SK-N-SH (cell line): ENCODE results near the gene FRAS1. TPM values are rescaled to one million over a fixed set of nuclear protein-coding genes. Genes with fewer than 3 reads are reported as not detected.

Experiments
- CTCF ChIA-PET: fragments of 300-600, 350-600 bp; formaldehyde crosslinking; extraction: SDS; loops from one replicate; lab custom pipeline; 2021; lab: Yijun Ruan, JAX
- POLR2A ChIA-PET: fragments of 350-600 bp; sonication (Branson Sonifier 250); formaldehyde crosslinking; extraction: SDS; loops from one replicate; lab custom pipeline; 2020; ENCODE audit warnings: antibody characterized with exemption, inconsistent platforms; lab: Yijun Ruan, JAX
- DNase-seq: peaks from one replicate; pipeline ENCODE4 v3.0.0; 2012
- H2AFZ ChIP-seq: fragments of 200-600 bp; sonication (generic); 2 replicates; pipeline ENCODE4 v1.8.1; 2016; ENCODE audit warnings: antibody characterized with exemption, mild to moderate bottlenecking, low read depth
- H3F3A ChIP-seq: fragments of 200-600 bp; sonication (generic); replicated peaks from 2 replicates; pipeline ENCODE3; 2016; ENCODE audit warnings: antibody characterized with exemption, mild to moderate bottlenecking; ENCODE audit not compliant: insufficient read depth
- H3K27ac ChIP-seq, 2 experiments: fragments of 200-500 bp in 1 of 2; fragments of 200-600 bp in 1 of 2; sonication (Bioruptor generic) in 1 of 2; sonication (generic), shearing (Covaris generic) in 1 of 2; 2 replicates each; pipeline versions ENCODE4 v1.5.1 to v1.6.1; 2014 to 2016; ENCODE audit warnings: low read depth in 2 of 2, inconsistent platforms in 1 of 2, low read length in 1 of 2, mild to moderate bottlenecking in 1 of 2, mixed read lengths in 1 of 2
- H3K27me3 ChIP-seq: fragments of 200-600 bp; sonication (generic), shearing (Covaris generic); 2 replicates; pipeline ENCODE4 v1.6.1; 2016; ENCODE audit warnings: mixed run types; ENCODE audit not compliant: insufficient read depth
- H3K36me3 ChIP-seq, 2 experiments: fragments of 200-500 bp in 1 of 2; fragments of 200-600 bp in 1 of 2; sonication (Bioruptor generic) in 1 of 2; sonication (generic) in 1 of 2; replicated peaks in 1 of 2; 2 replicates each; pipeline versions ENCODE3 to v1.5.1; 2014 to 2016; ENCODE audit warnings: low read length in 1 of 2, mild to moderate bottlenecking in 1 of 2; ENCODE audit not compliant: insufficient read depth in 2 of 2, control insufficient read depth in 1 of 2
- H3K4me1 ChIP-seq, 2 experiments: fragments of 200-500 bp in 1 of 2; fragments of 200-600 bp in 1 of 2; sonication (Bioruptor generic) in 1 of 2; sonication (generic), shearing (Covaris generic) in 1 of 2; 2 replicates each; pipeline versions ENCODE4 v1.5.1 to v1.6.1; 2014 to 2016; ENCODE audit warnings: low read depth in 1 of 2, low read length in 1 of 2, mixed run types in 1 of 2; ENCODE audit not compliant: insufficient read depth in 2 of 2, control insufficient read depth in 1 of 2
- H3K4me2 ChIP-seq: fragments of 200-600 bp; sonication (generic), shearing (Covaris generic); 2 replicates; pipeline ENCODE4 v1.6.1; 2017; ENCODE audit warnings: mixed run types
- H3K4me3 ChIP-seq, 2 experiments: fragments of 200-500 bp in 1 of 2; fragments of 200-600 bp in 1 of 2; sonication (Bioruptor generic) in 1 of 2; sonication (generic), shearing (Covaris generic) in 1 of 2; 2 replicates each; pipeline versions ENCODE4 v1.5.1 to v1.8.1; 2014 to 2016; ENCODE audit warnings: low read depth in 2 of 2, inconsistent platforms in 1 of 2, low read length in 1 of 2, mild to moderate bottlenecking in 1 of 2, mixed read lengths in 1 of 2, moderate library complexity in 1 of 2
- H3K79me2 ChIP-seq: fragments of 200-600 bp; sonication (generic); 2 replicates; pipeline ENCODE4 v1.8.1; 2017; ENCODE audit warnings: mild to moderate bottlenecking; ENCODE audit not compliant: insufficient read depth
- H3K9ac ChIP-seq: fragments of 200-600 bp; sonication (generic); 2 replicates; pipeline ENCODE4 v1.6.1; 2017; ENCODE audit warnings: mixed run types
- H3K9me2 ChIP-seq: fragments of 200-600 bp; sonication (generic); 2 replicates; pipeline ENCODE4 v1.6.1; 2017; ENCODE audit warnings: mixed run types
- H3K9me3 ChIP-seq: fragments of 200-600 bp; sonication (generic); 2 replicates; pipeline ENCODE4 v1.6.1; 2017; ENCODE audit warnings: mixed run types, mild to moderate bottlenecking, moderate library complexity
- H4K20me1 ChIP-seq: fragments of 200-600 bp; sonication (generic); 2 replicates; pipeline ENCODE4 v1.6.1; 2017; ENCODE audit warnings: mild to moderate bottlenecking, mixed run types; ENCODE audit not compliant: insufficient read depth
- ELF1 ChIP-seq: IDR thresholded peaks from 2 replicates; pipeline ENCODE4 v1.4.0; 2012
- EZH2phosphoT487 ChIP-seq: fragments of 200-600 bp; sonication (generic); IDR thresholded peaks from 2 replicates; pipeline ENCODE4 v1.6.1; 2017; ENCODE audit warnings: low read depth, mixed run types, mild to moderate bottlenecking, antibody characterized with exemption, moderate library complexity, borderline replicate concordance
- FOXM1 ChIP-seq: IDR thresholded peaks from 2 replicates; pipeline ENCODE4 v1.4.0; 2012; ENCODE audit warnings: low read depth, mild to moderate bottlenecking
- GABPA ChIP-seq: IDR thresholded peaks from 2 replicates; pipeline ENCODE4 v1.4.0; 2012; ENCODE audit warnings: low read depth, mild to moderate bottlenecking
- JUND ChIP-seq: IDR thresholded peaks from 2 replicates; pipeline ENCODE4 v1.4.0; 2012
- NFIC ChIP-seq: IDR thresholded peaks from 2 replicates; pipeline ENCODE4 v1.4.0; 2012; ENCODE audit warnings: borderline replicate concordance
- NRF1 ChIP-seq: IDR thresholded peaks from 2 replicates; pipeline ENCODE4 v1.6.1; 2012; ENCODE audit warnings: low read depth, mild to moderate bottlenecking, low read length
- POLR2AphosphoS5 ChIP-seq: IDR thresholded peaks from 2 replicates; pipeline ENCODE4 v1.6.1; 2012; ENCODE audit warnings: low read depth, low read length
- RAD21 ChIP-seq: IDR thresholded peaks from 2 replicates; pipeline ENCODE4 v1.6.1; 2012; ENCODE audit warnings: mild to moderate bottlenecking, low read length
- REST ChIP-seq: IDR thresholded peaks from 2 replicates; pipeline ENCODE4 v1.6.1; 2012; ENCODE audit warnings: mild to moderate bottlenecking, low read depth, low read length, moderate library complexity
- RFX5 ChIP-seq: IDR thresholded peaks from 2 replicates; pipeline ENCODE4 v1.6.1; 2012; ENCODE audit warnings: mild to moderate bottlenecking, improper control_type of control experiment, low read length
- RXRA ChIP-seq: IDR thresholded peaks from 2 replicates; pipeline ENCODE4 v1.4.0; 2012; ENCODE audit warnings: low read depth, mild to moderate bottlenecking, borderline replicate concordance
- SIN3A ChIP-seq: IDR thresholded peaks from 2 replicates; pipeline ENCODE4 v1.6.1; 2012; ENCODE audit warnings: low read depth, mild to moderate bottlenecking, low read length, moderate library complexity, borderline replicate concordance
- TCF12 ChIP-seq: IDR thresholded peaks from 2 replicates; pipeline ENCODE4 v1.4.0; 2012
- USF2 ChIP-seq: fragments of 150-350 bp; IDR thresholded peaks from 2 replicates; pipeline ENCODE4 v1.6.1; 2017; ENCODE audit warnings: antibody characterized with exemption, low read length, low read depth, borderline replicate concordance
- YY1 ChIP-seq: IDR thresholded peaks from 2 replicates; pipeline ENCODE4 v1.4.0; 2012; ENCODE audit warnings: low read depth, mild to moderate bottlenecking
- WGBS: methylation state at CpG from one replicate; pipeline ENCODE4 v1.1.6; 2017; ENCODE audit warnings: low lambda C conversion rate; 5-methylcytosine and 5-hydroxymethylcytosine counted together
- polyA plus RNA-seq, 3 experiments: library from polyadenylated mRNA; depleted of rRNA; stranded (reverse); fragments of >200 nt; gene quantifications; 2 replicates each; pipeline ENCODE4 v1.2.3, GENCODE V29; 2012
- TF ChIP-seq, protein P1 (sequence below): IDR thresholded peaks from 2 replicates; pipeline ENCODE4 v1.4.0; 2012; ENCODE audit warnings: low read depth, borderline replicate concordance
- TF ChIP-seq, protein P2 (sequence below): fragments of 200-600 bp; sonication (generic); IDR thresholded peaks from 2 replicates; pipeline ENCODE4 v1.6.1; 2017; ENCODE audit warnings: antibody characterized with exemption, mild to moderate bottlenecking, moderate library complexity

Gene FRAS1
- polyA plus RNA-seq, 1 of the 3 experiments (the other 2 are of a cell fraction), result 8.3 TPM

DNA sequence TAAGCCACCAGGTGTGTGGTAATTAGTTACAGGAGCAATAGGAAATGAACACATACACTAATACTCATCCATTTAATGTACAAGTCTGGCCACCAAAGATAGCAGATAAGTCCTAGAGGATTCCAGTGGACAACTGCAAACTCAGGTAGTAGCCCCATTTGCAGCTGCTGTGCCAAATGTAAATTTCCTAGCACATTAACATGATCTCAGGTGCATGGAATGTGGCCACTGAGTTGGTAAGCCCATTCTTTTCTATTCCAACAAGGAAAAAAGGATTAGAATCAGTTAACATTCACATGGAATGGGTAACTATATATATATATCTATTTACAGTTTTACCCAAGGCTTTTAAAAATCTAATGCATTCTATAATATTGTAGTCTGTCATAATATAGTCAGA, 23.3 kb upstream of the FRAS1 start (continued):
- TF ChIP-seq SIN3A (no peak), JUND (no peak), NRF1 (no peak), TCF12 (no peak), REST (no peak), YY1 (no peak)
- TF ChIP-seq, protein P1, sequence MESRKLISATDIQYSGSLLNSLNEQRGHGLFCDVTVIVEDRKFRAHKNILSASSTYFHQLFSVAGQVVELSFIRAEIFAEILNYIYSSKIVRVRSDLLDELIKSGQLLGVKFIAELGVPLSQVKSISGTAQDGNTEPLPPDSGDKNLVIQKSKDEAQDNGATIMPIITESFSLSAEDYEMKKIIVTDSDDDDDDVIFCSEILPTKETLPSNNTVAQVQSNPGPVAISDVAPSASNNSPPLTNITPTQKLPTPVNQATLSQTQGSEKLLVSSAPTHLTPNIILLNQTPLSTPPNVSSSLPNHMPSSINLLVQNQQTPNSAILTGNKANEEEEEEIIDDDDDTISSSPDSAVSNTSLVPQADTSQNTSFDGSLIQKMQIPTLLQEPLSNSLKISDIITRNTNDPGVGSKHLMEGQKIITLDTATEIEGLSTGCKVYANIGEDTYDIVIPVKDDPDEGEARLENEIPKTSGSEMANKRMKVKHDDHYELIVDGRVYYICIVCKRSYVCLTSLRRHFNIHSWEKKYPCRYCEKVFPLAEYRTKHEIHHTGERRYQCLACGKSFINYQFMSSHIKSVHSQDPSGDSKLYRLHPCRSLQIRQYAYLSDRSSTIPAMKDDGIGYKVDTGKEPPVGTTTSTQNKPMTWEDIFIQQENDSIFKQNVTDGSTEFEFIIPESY, result no peak

GRCh38 chr4:78038704-78039103, 18.4 kb upstream of the FRAS1 start:
- no peak overlapping the region for H3K27ac ChIP-seq
- H3K9me2 ChIP-seq, result no peaks in the 10 kb centered on the region
- H3K4me1 ChIP-seq, result no peaks in the 10 kb centered on the region
- H3F3A ChIP-seq, result no peaks in the 10 kb centered on the region
- H2AFZ ChIP-seq, result no peak overlapping the region
- H3K79me2 ChIP-seq, result no peaks in the 10 kb centered on the region
- ChIA-PET POLR2A (no interaction called here), CTCF (no interaction called here)
- no peak for DNase-seq
- H4K20me1 ChIP-seq, result no peaks in the 10 kb centered on the region
- WGBS, result 78% methylated on average over 5 of the region's 5 CpGs
- H3K4me2 ChIP-seq, result no peak overlapping the region
- no peaks in the 10 kb centered on the region for H3K27me3 ChIP-seq
- no peak for TF ChIP-seq POLR2AphosphoS5
- TF ChIP-seq JUND, result no peak
- TF ChIP-seq USF2, result no peak
- TF ChIP-seq, protein P2, sequence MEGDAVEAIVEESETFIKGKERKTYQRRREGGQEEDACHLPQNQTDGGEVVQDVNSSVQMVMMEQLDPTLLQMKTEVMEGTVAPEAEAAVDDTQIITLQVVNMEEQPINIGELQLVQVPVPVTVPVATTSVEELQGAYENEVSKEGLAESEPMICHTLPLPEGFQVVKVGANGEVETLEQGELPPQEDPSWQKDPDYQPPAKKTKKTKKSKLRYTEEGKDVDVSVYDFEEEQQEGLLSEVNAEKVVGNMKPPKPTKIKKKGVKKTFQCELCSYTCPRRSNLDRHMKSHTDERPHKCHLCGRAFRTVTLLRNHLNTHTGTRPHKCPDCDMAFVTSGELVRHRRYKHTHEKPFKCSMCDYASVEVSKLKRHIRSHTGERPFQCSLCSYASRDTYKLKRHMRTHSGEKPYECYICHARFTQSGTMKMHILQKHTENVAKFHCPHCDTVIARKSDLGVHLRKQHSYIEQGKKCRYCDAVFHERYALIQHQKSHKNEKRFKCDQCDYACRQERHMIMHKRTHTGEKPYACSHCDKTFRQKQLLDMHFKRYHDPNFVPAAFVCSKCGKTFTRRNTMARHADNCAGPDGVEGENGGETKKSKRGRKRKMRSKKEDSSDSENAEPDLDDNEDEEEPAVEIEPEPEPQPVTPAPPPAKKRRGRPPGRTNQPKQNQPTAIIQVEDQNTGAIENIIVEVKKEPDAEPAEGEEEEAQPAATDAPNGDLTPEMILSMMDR, result no peak
- no peak for TF ChIP-seq NRF1
- no peak for TF ChIP-seq NFIC
- TF ChIP-seq RFX5, result no peak
- TF ChIP-seq, protein P1, result no peak
- TF ChIP-seq RAD21, result no peak
- no peak for TF ChIP-seq EZH2phosphoT487
- no peak for TF ChIP-seq GABPA
- no peak for TF ChIP-seq FOXM1
- TF ChIP-seq RXRA, result no peak
- TF ChIP-seq ELF1, result no peak
- no peaks in the 10 kb centered on the region for H3K36me3 ChIP-seq
- no peak overlapping the region for H3K4me3 ChIP-seq
- H3K9ac ChIP-seq, result no peak overlapping the region
- no peaks in the 10 kb centered on the region for H3K9me3 ChIP-seq
